Stimulated activated CD8-positive, alpha-beta memory T cell treated with anti-CD3 and anti-CD28 coated beads, Interleukin-15, amount 100 ng/mL, for 1 hour (primary cell): ENCODE results near the gene BCR.

Experiments used
- DNase-seq: peaks from one replicate; pipeline ENCODE4 v3.0.0-alpha.2; 2020; ENCODE audit warnings: low read depth

BCR gene

DNA sequence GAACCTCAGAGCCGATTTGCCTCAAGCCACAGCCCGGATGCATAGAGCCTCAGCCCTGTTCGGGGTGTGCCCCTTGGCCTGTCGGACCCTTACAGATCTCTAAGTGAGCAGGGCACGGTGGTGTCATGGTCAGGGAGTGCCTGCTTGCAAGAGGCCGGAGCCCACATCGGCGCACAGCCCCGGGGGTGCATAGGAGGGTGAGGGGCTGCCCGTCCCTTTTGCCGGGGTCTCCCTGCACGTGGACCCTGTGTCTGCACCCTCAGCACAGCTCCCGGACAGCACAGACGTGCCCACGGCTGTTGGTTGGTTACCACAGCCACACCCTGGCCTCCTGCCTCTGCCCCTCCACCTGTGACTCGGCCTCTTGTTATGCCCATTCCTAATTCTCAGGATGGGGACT lies 28.5 kb upstream of the BCR start:
- no peak for DNase-seq

- DNase-seq: no peak
Measured at GRCh38 chr22:23152238-23153114, 27.8 kb upstream of the BCR start.

- DNase-seq: no peak
Measured at GRCh38 chr22:23153994-23154393, 26.3 kb upstream of the BCR start.

- no peak for DNase-seq
Measured at GRCh38 chr22:23154461-23154860, 25.8 kb upstream of the BCR start.

DNA sequence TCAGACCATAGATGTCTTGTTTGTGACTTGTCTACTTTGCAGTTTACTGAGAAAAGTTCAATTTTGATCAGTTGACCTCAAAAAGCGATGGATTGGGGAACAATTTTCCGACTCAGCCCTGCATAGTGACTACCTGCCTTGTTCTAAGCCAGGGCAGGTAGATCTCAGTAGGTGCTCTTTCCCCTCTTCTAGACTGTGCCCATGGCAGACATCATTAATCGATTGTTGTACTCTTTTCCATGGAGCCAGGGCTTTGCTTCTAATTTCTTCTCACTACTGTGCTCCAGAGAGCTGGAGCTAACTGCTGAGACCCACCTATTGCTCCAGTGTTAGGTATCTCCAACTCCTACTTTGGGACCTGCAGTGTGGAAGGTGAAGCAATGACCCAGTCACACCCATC lies 25.2 kb upstream of the BCR start:
- DNase-seq: no peak

- DNase-seq: no peak
Measured at GRCh38 chr22:23155831-23156230, 24.5 kb upstream of the BCR start.

- DNase-seq: no peak
Measured at GRCh38 chr22:23156286-23156685, 24.0 kb upstream of the BCR start.

- DNase-seq: no peak
Measured at GRCh38 chr22:23157560-23158515, 22.5 kb upstream of the BCR start.

- DNase-seq: no peak
Measured at GRCh38 chr22:23158516-23159290, 21.6 kb upstream of the BCR start.

DNA sequence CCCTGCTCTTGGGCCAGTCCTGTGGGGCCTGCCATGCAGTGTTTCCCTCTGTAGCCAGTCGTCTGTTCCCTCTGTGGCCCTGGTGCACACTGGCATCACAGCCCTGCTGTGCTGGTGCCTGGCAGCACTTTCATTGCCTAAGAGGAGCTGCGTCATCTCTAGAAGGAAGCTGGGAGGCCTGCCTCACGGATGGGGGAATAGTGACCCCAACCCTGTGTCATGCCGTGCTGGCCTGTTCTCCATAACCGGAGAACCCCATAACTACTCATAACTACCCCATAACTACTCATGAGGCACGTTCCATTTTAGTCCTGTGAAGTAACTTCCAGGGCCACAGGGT lies 21.0 kb upstream of the BCR start:
- no peak for DNase-seq

DNA sequence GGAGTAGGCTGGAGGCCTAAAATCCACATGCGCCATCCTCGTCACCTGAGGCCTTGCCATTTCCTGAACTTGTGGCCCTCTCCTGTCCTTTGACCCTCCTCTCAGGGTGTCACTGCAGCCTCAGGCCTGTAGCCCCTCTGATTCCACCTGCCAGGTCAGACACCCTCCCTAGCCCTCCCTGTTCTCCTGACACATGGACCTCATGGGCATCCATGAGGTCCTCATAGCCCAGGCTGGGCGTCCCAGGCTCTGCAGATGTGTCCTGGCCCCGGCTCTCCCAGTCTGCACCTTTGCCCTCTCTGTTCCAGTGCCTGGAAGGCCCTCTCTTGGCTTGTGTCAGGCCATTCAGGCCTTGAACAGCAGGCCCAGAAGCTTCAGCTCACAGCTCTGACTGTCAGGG lies 19.3 kb upstream of the BCR start:
- DNase-seq: no peak

- DNase-seq: no peak
Measured at GRCh38 chr22:23161574-23161973, 18.7 kb upstream of the BCR start.

- no peak for DNase-seq
Measured at GRCh38 chr22:23163665-23164064, 16.6 kb upstream of the BCR start.

DNA sequence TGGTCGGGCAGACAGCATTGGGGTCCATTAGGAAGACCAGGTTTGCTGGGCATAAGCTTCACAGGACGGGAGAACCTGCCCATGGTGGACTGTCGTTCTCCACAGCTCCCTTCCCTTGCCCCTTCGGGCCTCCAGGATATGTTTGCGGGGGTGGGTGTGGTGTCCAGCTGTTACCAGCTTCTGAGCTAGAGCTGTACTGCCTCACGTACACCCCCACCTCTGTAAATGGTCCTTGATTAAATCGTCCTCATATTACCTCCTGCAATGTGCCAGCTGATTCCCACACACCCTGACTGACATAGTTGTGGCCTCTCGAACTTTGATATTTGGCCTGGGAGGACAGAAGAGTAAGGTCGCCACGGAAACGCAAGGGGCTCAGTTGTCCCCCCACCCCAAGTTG lies 16.2 kb upstream of the BCR start:
- no peak for DNase-seq

GRCh38 chr22:23166042-23166831 lies 14.1 kb upstream of the BCR start:
- DNase-seq: no peak

DNA sequence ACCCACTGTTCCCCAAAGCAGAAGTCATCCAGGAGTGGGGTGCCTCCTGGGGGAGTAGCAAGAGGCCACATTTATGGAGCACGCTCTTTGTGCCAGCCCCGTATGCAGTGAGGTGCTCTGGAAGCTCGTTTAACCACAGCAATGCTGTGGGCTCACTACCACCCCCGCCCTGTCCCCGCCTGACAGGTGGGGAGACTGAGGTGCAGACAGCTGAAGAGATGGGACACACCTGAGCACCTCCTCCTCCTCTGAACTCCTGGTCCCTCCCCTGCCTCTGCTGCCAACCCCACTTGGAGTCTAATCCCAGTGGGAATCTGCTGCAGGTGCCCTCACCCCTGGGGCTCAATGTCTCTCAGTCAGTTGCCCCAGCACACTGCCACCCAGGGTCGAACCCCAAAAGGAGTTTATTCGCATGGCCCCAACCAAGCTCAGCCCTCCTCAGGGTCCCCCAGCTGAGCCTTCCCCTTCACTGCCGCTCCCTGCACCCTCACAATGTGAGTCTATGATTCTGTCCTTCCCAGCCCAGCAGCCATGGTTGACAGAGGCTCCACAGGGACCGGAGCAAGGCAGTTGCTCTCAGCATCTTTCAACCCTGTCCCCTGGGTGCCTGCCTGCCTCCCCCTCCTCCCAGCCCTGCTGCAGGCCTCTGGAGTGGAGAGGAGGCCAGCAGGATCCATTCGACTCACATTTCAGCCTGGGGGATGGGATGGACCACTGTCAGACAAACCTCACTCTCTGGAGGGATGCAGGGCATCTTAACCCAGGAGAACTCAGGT lies 13.3 kb upstream of the BCR start:
- no peak for DNase-seq

DNA sequence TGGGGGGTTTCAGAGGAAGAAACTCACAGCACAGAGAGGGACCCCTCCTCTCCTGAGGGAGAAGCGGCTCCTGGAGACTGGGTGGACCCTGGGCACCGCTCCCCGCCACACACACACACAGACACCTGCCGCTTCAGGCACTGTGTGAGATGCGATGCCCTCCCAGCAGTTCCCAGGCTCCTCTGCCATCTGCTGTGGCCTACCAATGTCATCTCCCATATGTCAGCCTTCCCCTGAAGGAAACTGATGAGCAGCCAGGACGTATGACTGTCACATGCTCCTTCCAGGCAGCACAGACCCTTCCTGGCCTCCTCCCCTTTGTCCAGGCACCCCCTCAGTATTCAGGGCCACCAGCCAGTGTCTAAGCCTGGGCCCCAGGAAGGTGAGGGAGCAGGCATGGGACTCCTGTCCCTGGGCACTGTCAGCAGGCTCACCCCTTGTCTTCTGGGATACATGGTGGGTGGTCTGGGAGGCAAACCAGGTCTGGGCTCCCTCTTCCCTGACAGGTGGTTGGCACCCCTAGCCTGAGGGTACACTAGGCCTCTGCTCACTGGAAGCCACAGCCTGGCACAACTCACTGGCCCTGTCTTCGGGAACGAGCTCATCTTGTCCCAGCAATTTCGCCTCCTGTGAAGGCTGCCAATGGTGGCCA lies 11.8 kb upstream of the BCR start:
- no peak for DNase-seq

GRCh38 chr22:23169043-23169406 lies 11.3 kb upstream of the BCR start:
- no peak for DNase-seq

- no peak for DNase-seq
Measured at GRCh38 chr22:23175817-23176644, 4.3 kb upstream of the BCR start.
